LNCAP (cell line): Measurements from ENCODE around the gene SLC24A3.

Experiments used
- CTCF ChIP-seq: fragments of 450-650 bp; IDR thresholded peaks from 2 replicates; pipeline ENCODE4 v1.5.1; 2017; ENCODE audit warnings: mild to moderate bottlenecking

SLC24A3 gene

DNA sequence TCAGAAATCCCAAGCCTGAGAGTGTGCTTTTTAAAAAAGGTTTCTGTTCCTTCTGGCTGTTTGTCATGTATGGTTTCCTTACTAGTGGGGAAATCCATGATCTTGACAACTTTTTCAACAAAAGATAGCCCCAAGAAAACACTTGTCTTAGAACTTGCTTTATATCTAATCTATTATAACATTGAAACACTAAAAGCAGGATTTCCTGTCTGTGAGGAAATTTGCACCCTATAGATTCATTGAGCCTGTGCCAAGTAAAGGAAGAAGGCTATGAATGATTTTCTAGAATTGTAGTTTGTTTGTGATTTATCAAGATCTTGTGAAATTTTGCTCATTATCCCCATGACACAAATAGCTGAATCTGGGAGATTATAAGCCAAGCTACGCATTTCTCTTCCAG, 307.0 kb downstream of the SLC24A3 start:
- TF ChIP-seq CTCF = no peak

- no peak for TF ChIP-seq CTCF
Observed at GRCh38 chr20:19520261-19520660, 307.8 kb downstream of the SLC24A3 start.

- no peak for TF ChIP-seq CTCF
Observed at GRCh38 chr20:19522071-19522801, 309.8 kb downstream of the SLC24A3 start.

DNA sequence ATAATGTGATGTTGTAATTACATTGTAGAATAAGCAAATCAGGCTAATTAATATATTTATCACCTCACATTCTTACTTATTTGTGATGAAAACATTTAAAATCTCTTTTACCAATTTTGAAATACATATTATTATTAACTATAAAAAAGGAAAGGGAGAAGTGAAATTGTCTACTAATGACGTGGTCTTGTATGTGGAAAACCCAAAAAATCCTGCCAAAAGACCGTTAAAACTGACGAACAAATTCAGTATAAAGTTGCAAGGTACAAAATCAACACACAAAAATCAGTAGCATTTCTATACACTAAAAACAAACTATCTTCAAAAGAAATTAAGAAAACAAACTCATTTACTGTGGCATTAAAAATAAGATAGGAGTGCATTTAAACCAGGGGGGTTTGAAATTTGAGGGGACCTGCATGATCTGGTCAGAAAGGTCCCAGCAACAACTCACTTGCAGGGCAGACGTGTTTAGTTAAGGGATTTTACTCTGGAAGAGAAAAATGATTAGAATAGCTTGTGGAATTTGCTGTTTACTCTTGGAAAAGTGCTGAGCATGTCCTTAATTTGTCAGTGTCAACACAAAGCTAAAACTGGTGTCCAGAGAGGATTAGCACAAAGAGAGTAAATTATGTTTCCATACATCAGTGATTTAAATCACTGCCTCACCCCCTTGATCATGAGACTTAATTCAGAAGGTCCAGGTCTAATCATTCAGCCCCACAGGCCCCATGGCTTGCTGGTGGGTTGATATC, 310.6 kb downstream of the SLC24A3 start:
- no peak for TF ChIP-seq CTCF

- TF ChIP-seq CTCF = no peak
Observed at GRCh38 chr20:19524691-19525090, 312.2 kb downstream of the SLC24A3 start.

DNA sequence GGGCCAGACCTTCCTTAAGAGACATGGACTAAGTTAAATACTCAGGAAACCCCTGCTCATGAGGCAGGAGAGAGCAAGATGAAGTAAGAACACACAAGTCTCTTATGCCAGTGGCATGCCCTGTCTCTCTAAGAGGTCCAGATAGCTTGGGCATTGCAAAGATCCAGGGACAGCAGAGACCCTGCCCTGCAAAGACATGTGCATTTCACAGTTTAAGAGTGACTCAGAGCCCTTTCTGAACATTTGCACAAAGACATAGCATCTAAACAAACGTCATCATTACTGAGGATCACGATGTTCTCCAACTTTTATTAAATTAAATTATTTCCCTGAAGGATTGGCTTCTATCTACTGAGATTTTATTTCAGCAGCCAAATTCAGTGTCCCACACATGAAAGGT, 315.1 kb downstream of the SLC24A3 start:
- TF ChIP-seq CTCF = no peak

- TF ChIP-seq CTCF = no peak
Observed at GRCh38 chr20:19528286-19529030, 316.0 kb downstream of the SLC24A3 start.
